HCT116 (cell line): Measurements from ENCODE around the gene ALKBH2. TPM values are rescaled to one million over a fixed set of nuclear protein-coding genes. Genes with fewer than 3 reads are reported as not detected.
A peak's percentile ranks its signal among the peaks of the same experiment; 100 is the strongest.

Source experiments
- ATAC-seq: fragments of 200-7000 bp; cut with Tn5 transposase; 2 replicates; pipeline ENCODE4 v1.9.1; 2020; ENCODE audit warnings: mild to moderate bottlenecking, moderate library complexity
- BruUV-seq: library from RNA; stranded (reverse); fragments of 400-500 nt; replicated peaks from 2 replicates; lab custom pipeline; 2021; lab: Mats Ljungman, UMichigan
- CTCF ChIA-PET: fragments of 300-600 bp; sonication (Branson Sonifier 250); formaldehyde crosslinking; loops from one replicate; lab custom pipeline; 2021; ENCODE audit warnings: antibody characterized with exemption; lab: Charles Lee
- POLR2A ChIA-PET: fragments of 300-600, 350-600 bp; sonication (Branson Sonifier 250); formaldehyde crosslinking; loops from one replicate; lab custom pipeline; 2021; ENCODE audit warnings: antibody characterized with exemption; lab: Charles Lee
- RAD21 ChIA-PET, 2 experiments: fragments of 300-600 bp; sonication (Branson Sonifier 250); formaldehyde crosslinking; loops; one replicate each; lab custom pipeline; 2023; ENCODE audit warnings: low total read pairs in 2 of 2; ENCODE audit not compliant: uncharacterized antibody in 2 of 2, unreplicated experiment in 2 of 2, low non-redundant PET in 1 of 2; lab: Charles Lee
- DNase-seq: peaks from one replicate; pipeline ENCODE4 v3.0.0-alpha.2; 2010; ENCODE audit warnings: low read depth, low spot score
- H2AFZ ChIP-seq: fragments of 200-600 bp; shearing (Covaris generic), sonication (generic); 2 replicates; pipeline ENCODE4 v1.6.1; 2017; ENCODE audit warnings: low read depth, mixed run types, mixed read lengths, antibody characterized with exemption, low read length; ENCODE audit not compliant: poor library complexity, severe bottlenecking
- H3K27ac ChIP-seq: 2 replicates; pipeline ENCODE4 v1.5.1; 2012; ENCODE audit warnings: low read depth, low read length
- H3K27me3 ChIP-seq: fragments of 200-600 bp; sonication (generic); 2 replicates; pipeline ENCODE4 v1.6.1; 2016; ENCODE audit warnings: mixed run types, low read length, mixed read lengths; ENCODE audit not compliant: insufficient read depth
- H3K36me3 ChIP-seq, 2 experiments: fragments of 200-500 bp in 1 of 2; fragments of 200-600 bp in 1 of 2; sonication (Bioruptor generic) in 1 of 2; sonication (generic) in 1 of 2; 2 replicates each; pipeline versions ENCODE4 v1.5.1 to v1.6.1; 2014 to 2016; ENCODE audit warnings: low read length in 2 of 2, inconsistent platforms in 1 of 2, mixed read lengths in 1 of 2, mixed run types in 1 of 2; ENCODE audit not compliant: insufficient read depth in 2 of 2, control insufficient read depth in 1 of 2
- H3K4me1 ChIP-seq, 2 experiments: fragments of 200-600 bp in 1 of 2; sonication (generic) in 1 of 2; 2 replicates each; pipeline versions ENCODE4 v1.5.1 to v1.6.1; 2012 to 2017; ENCODE audit warnings: low read length in 2 of 2, inconsistent platforms in 1 of 2, mild to moderate bottlenecking in 1 of 2, mixed read lengths in 1 of 2, mixed run types in 1 of 2, moderate library complexity in 1 of 2; ENCODE audit not compliant: insufficient read depth in 2 of 2, control insufficient read depth in 1 of 2
- H3K4me2 ChIP-seq: fragments of 200-600 bp; sonication (generic); 2 replicates; pipeline ENCODE4 v1.6.1; 2017; ENCODE audit warnings: mixed run types, low read length, mixed read lengths
- H3K4me3 ChIP-seq, 2 experiments: fragments of 200-600 bp in 1 of 2; sonication (generic) in 1 of 2; replicated peaks in 1 of 2; 2 replicates each; pipeline ENCODE4 v1.5.1; 2011 to 2016; ENCODE audit warnings: low read length in 2 of 2, control low read depth in 1 of 2, low read depth in 1 of 2, mild to moderate bottlenecking in 1 of 2, mixed read lengths in 1 of 2, mixed run types in 1 of 2
- H3K79me2 ChIP-seq: fragments of 200-600 bp; sonication (generic); 2 replicates; pipeline ENCODE4 v1.6.1; 2017; ENCODE audit warnings: mild to moderate bottlenecking, mixed run types, low read length, moderate library complexity, mixed read lengths; ENCODE audit not compliant: insufficient read depth
- H3K9ac ChIP-seq: fragments of 200-600 bp; sonication (generic); 2 replicates; pipeline ENCODE4 v1.6.1; 2016; ENCODE audit warnings: low read length, mixed read lengths
- H3K9me2 ChIP-seq: fragments of 200-600 bp; sonication (generic), shearing (Covaris generic); 2 replicates; pipeline ENCODE4 v1.6.1; 2017; ENCODE audit warnings: mixed run types, mild to moderate bottlenecking, moderate library complexity; ENCODE audit not compliant: insufficient read depth
- H3K9me3 ChIP-seq, 2 experiments: fragments of 200-500 bp in 1 of 2; fragments of 200-600 bp in 1 of 2; sonication (Bioruptor generic) in 1 of 2; sonication (generic) in 1 of 2; 2 replicates each; pipeline ENCODE4 v1.6.1; 2014 to 2017; ENCODE audit warnings: low read length in 2 of 2, mixed read lengths in 2 of 2, inconsistent platforms in 1 of 2, low read depth in 1 of 2, mild to moderate bottlenecking in 1 of 2, mixed run types in 1 of 2, moderate library complexity in 1 of 2; ENCODE audit not compliant: control insufficient read depth in 1 of 2, insufficient read depth in 1 of 2
- H4K20me1 ChIP-seq: fragments of 200-600 bp; sonication (generic), shearing (Covaris generic); 2 replicates; pipeline ENCODE4 v1.6.1; 2017; ENCODE audit warnings: mixed run types, mild to moderate bottlenecking, moderate library complexity; ENCODE audit not compliant: insufficient read depth
- CTCF ChIP-seq, 3 experiments: fragments of 200-600 bp in 1 of 3; sonication (generic) in 1 of 3; IDR thresholded peaks in 2 of 3; conservative IDR thresholded peaks in 1 of 3; 2 replicates each; pipeline ENCODE4 v1.5.1; 2012 to 2017; ENCODE audit warnings: low read depth in 2 of 3, low read length in 2 of 3, antibody characterized with exemption in 1 of 3, borderline replicate concordance in 1 of 3, control low read depth in 1 of 3, mild to moderate bottlenecking in 1 of 3, mixed read lengths in 1 of 3, mixed run types in 1 of 3, moderate library complexity in 1 of 3; ENCODE audit not compliant: insufficient read depth in 1 of 3
- EGR1 ChIP-seq: IDR thresholded peaks from 2 replicates; pipeline ENCODE4 v1.6.1; 2012; ENCODE audit warnings: low read depth
- JUND ChIP-seq: IDR thresholded peaks from 2 replicates; pipeline ENCODE4 v1.6.1; 2012
- POLR2AphosphoS5 ChIP-seq: IDR thresholded peaks from 2 replicates; pipeline ENCODE4 v1.6.1; 2011; ENCODE audit warnings: mild to moderate bottlenecking, low read depth, low read length, moderate library complexity
- RAD21 ChIP-seq: IDR thresholded peaks from 2 replicates; pipeline ENCODE4 v1.6.1; 2012; ENCODE audit warnings: low read depth, mild to moderate bottlenecking
- SRF ChIP-seq: IDR thresholded peaks from 2 replicates; pipeline ENCODE4 v1.6.1; 2012; ENCODE audit warnings: low read depth
- YY1 ChIP-seq: IDR thresholded peaks from 2 replicates; pipeline ENCODE4 v1.6.1; 2011; ENCODE audit warnings: low read length, low read depth, moderate library complexity, mild to moderate bottlenecking; ENCODE audit not compliant: insufficient replicate concordance; ENCODE audit errors: extremely low read depth
- ZBTB33 ChIP-seq: IDR thresholded peaks from 2 replicates; pipeline ENCODE4 v1.6.1; 2011; ENCODE audit warnings: mild to moderate bottlenecking, low read length, moderate library complexity; ENCODE audit not compliant: insufficient replicate concordance; ENCODE audit errors: extremely low read depth
- intact Hi-C: fragments of 100-400 bp; cut with micrococcal nuclease; formaldehyde crosslinking; loops from 2 replicates; pipeline ENCODE4 v1.10.0; 2022
- total RNA-seq: library from RNA; stranded (reverse); gene quantifications from one replicate; pipeline ENCODE4 v1.2.1, GENCODE V29; 2021; ENCODE audit not compliant: unreplicated experiment

The ALKBH2 gene
- total RNA-seq, 1 experiment from 2014 or later = 35.8 TPM

GRCh38 chr12:109137055-109137454 is 43.8 kb upstream of the ALKBH2 start:
- RAD21 ChIA-PET = no interaction called here
- BruUV-seq = no TSS peak
- TF ChIP-seq SRF = no peak
- no peak for TF ChIP-seq ZBTB33
- no peak for TF ChIP-seq YY1
- no peak for TF ChIP-seq JUND
- TF ChIP-seq, all 23 proteins: peak for 0

GRCh38 chr12:109134186-109134917 is 41.1 kb upstream of the ALKBH2 start:
- TF ChIP-seq CTCF (IDR thresholded peaks at IDR 0.05 in 2 of 3, conservative IDR thresholded peaks at IDR 0.05 in 1 of 3; ENCODE audit: borderline replicate concordance in 1 of 3, insufficient read depth in 1 of 3, low read depth in 2 of 3, low read length in 2 of 3) (peak; percentile 50 to 79 (median 79); a peak in 5 of 6 replicates), POLR2AphosphoS5 (no peak), RAD21 (peak; percentile 55), EGR1 (no peak), YY1 (no peak)
- BruUV-seq = no TSS peak
- Histone ChIP-seq H3K79me2 (no peaks in the 10 kb centered on the region), H3K27ac (no peak overlapping the region), H3K27me3 (no peaks in the 10 kb centered on the region), H3K36me3 (no peaks in the 10 kb centered on the region), H3K9me3 (no peaks in the 10 kb centered on the region), H3K4me2 (no peak overlapping the region), H4K20me1 (no peaks in the 10 kb centered on the region), H3K4me3 (no peak overlapping the region), H3K9me2 (no peaks in the 10 kb centered on the region), H3K4me1 (peaks cover 5 to 12% of the 10 kb centered on the region in 2 experiments; a peak in 3 of 4 replicates), H2AFZ (peak overlapping the region; percentile 8), H3K9ac (no peak overlapping the region)
- CTCF ChIA-PET = interaction anchor here (0.6 to 1.7 kb wide), 5 partner anchors 20 to 259 kb away, joined by 3 to 8 read pairs (median 5); no protein-coding TSS in a partner anchor
- ATAC-seq (peak; percentile 83), DNase-seq (peak; percentile 27)
- POLR2A ChIA-PET = no interaction called here
- RAD21 ChIA-PET = no interaction called here
- intact Hi-C loops = loop anchor here (1.0 kb wide), 1 partner anchor 251 kb away; no protein-coding TSS in a partner anchor

More at GRCh38 chr12:109137055-109137454, 43.8 kb upstream of the ALKBH2 start:
- ChIA-PET CTCF (interaction anchor here (0.7 kb wide), 1 partner anchor 291 kb away, joined by 3 read pairs; no protein-coding TSS in a partner anchor), POLR2A (no interaction called here)
- no peak overlapping the region for H3K4me2 ChIP-seq
- no peak overlapping the region for H2AFZ ChIP-seq
- no peak overlapping the region for H3K9ac ChIP-seq
- H3K27me3 ChIP-seq = no peaks in the 10 kb centered on the region
- H3K9me2 ChIP-seq = no peaks in the 10 kb centered on the region
- no peaks in the 10 kb centered on the region for H3K4me1 ChIP-seq
- ATAC-seq = no peak
- H3K79me2 ChIP-seq = no peaks in the 10 kb centered on the region
- DNase-seq = no peak
- H3K9me3 ChIP-seq = no peaks in the 10 kb centered on the region
- H3K36me3 ChIP-seq = no peaks in the 10 kb centered on the region
- no peaks in the 10 kb centered on the region for H4K20me1 ChIP-seq
- no peak overlapping the region for H3K4me3 ChIP-seq
- intact Hi-C loops = no loop called here
- no peak overlapping the region for H3K27ac ChIP-seq
